Measurements from ENCODE around the gene CAV2. TPM values are rescaled to one million over a fixed set of nuclear protein-coding genes. Genes with fewer than 3 reads are reported as not detected.

Gene CAV2
- total RNA-seq, 6 experiments from 2014 or later: 157 to 229 (median 186) TPM

GRCh38 chr7:116543664-116544063 is 44.1 kb downstream of the CAV2 start:
- peak overlapping the region; percentile 80 for H3K27ac Mint-ChIP-seq
- H3K36me3 Mint-ChIP-seq (ENCODE audit: low read depth): peaks cover 87% of the 10 kb centered on the region
- peak overlapping the region; percentile 42 for H3K4me3 Mint-ChIP-seq
- H3K9me3 Mint-ChIP-seq: no peaks in the 10 kb centered on the region
- TF ChIP-seq CTCF (IDR thresholded peaks at IDR 0.05): no peak
- DNase-seq: peak; percentile 78
- H3K4me1 Mint-ChIP-seq (ENCODE audit: low read depth): peaks cover 100% of the 10 kb centered on the region
- peaks cover 8% of the 10 kb centered on the region for H3K27me3 Mint-ChIP-seq (ENCODE audit: insufficient read depth)

- H3K27ac Mint-ChIP-seq: peak overlapping the region; percentile 80
- no peaks in the 10 kb centered on the region for H3K9me3 Mint-ChIP-seq
- no peak for TF ChIP-seq CTCF (IDR thresholded peaks at IDR 0.05)
- no peak for DNase-seq
- H3K27me3 Mint-ChIP-seq (ENCODE audit: insufficient read depth): peaks cover 8% of the 10 kb centered on the region
- 0 out of 2 replicates have a peak overlapping the region, but pooled peaks have one; percentile 42 for H3K4me3 Mint-ChIP-seq
- peaks cover 84% of the 10 kb centered on the region for H3K36me3 Mint-ChIP-seq (ENCODE audit: low read depth)
- H3K4me1 Mint-ChIP-seq (ENCODE audit: low read depth): peaks cover 97% of the 10 kb centered on the region
Observed at GRCh38 chr7:116544487-116544886, 44.9 kb downstream of the CAV2 start.

GRCh38 chr7:116545411-116545993 is 46.0 kb downstream of the CAV2 start:
- no peak for TF ChIP-seq CTCF (IDR thresholded peaks at IDR 0.05)
- DNase-seq: peak; percentile 40
- peak overlapping the region; percentile 80 for H3K27ac Mint-ChIP-seq
- peak overlapping the region; percentile 63 for H3K4me3 Mint-ChIP-seq
- peaks cover 8% of the 10 kb centered on the region for H3K27me3 Mint-ChIP-seq (ENCODE audit: insufficient read depth)
- peaks cover 96% of the 10 kb centered on the region for H3K4me1 Mint-ChIP-seq (ENCODE audit: low read depth)
- peaks cover 82% of the 10 kb centered on the region for H3K36me3 Mint-ChIP-seq (ENCODE audit: low read depth)
- no peaks in the 10 kb centered on the region for H3K9me3 Mint-ChIP-seq

GRCh38 chr7:116546054-116546453 is 46.5 kb downstream of the CAV2 start:
- peak; percentile 89 for DNase-seq
- no peak for TF ChIP-seq CTCF (IDR thresholded peaks at IDR 0.05)
- Mint-ChIP-seq H3K27ac (peak overlapping the region; percentile 80), H3K27me3 (ENCODE audit: insufficient read depth) (peaks cover 8% of the 10 kb centered on the region), H3K9me3 (no peaks in the 10 kb centered on the region), H3K36me3 (ENCODE audit: low read depth) (peaks cover 76% of the 10 kb centered on the region), H3K4me3 (peak overlapping the region; percentile 53; the same call in 1 of the 2 replicates), H3K4me1 (ENCODE audit: low read depth) (peaks cover 93% of the 10 kb centered on the region)

GRCh38 chr7:116546916-116547315 is 47.4 kb downstream of the CAV2 start:
- peak overlapping the region; percentile 80 for H3K27ac Mint-ChIP-seq
- peaks cover 8% of the 10 kb centered on the region for H3K27me3 Mint-ChIP-seq (ENCODE audit: insufficient read depth)
- peak overlapping the region; percentile 53 for H3K4me3 Mint-ChIP-seq
- no peak for TF ChIP-seq CTCF (IDR thresholded peaks at IDR 0.05)
- no peak for DNase-seq
- peaks cover 76% of the 10 kb centered on the region for H3K36me3 Mint-ChIP-seq (ENCODE audit: low read depth)
- H3K9me3 Mint-ChIP-seq: no peaks in the 10 kb centered on the region
- peaks cover 90% of the 10 kb centered on the region for H3K4me1 Mint-ChIP-seq (ENCODE audit: low read depth)

All from HFFc6 (cell line).